Measurements from ENCODE around the gene OR12D1. TPM values are rescaled to one million over a fixed set of nuclear protein-coding genes. Genes with fewer than 3 reads are reported as not detected.
A peak's percentile ranks its signal among the peaks of the same experiment; 100 is the strongest.

The OR12D1 gene
- total and polyA plus RNA-seq, 9 of the 15 experiments (the other 6 are each of a cell fraction or from before 2014, with no cell fraction given) = not detected

GRCh38 chr6:29465279-29465678, 50.6 kb downstream of the OR12D1 start (continued):
- no peak for TF ChIP-seq RAD21 (CRISPR knock-in tag; conservative IDR thresholded peaks at IDR 0.05 in 1 of 2, IDR thresholded peaks at IDR 0.05 in 1 of 2)
- TF ChIP-seq, protein P1, sequence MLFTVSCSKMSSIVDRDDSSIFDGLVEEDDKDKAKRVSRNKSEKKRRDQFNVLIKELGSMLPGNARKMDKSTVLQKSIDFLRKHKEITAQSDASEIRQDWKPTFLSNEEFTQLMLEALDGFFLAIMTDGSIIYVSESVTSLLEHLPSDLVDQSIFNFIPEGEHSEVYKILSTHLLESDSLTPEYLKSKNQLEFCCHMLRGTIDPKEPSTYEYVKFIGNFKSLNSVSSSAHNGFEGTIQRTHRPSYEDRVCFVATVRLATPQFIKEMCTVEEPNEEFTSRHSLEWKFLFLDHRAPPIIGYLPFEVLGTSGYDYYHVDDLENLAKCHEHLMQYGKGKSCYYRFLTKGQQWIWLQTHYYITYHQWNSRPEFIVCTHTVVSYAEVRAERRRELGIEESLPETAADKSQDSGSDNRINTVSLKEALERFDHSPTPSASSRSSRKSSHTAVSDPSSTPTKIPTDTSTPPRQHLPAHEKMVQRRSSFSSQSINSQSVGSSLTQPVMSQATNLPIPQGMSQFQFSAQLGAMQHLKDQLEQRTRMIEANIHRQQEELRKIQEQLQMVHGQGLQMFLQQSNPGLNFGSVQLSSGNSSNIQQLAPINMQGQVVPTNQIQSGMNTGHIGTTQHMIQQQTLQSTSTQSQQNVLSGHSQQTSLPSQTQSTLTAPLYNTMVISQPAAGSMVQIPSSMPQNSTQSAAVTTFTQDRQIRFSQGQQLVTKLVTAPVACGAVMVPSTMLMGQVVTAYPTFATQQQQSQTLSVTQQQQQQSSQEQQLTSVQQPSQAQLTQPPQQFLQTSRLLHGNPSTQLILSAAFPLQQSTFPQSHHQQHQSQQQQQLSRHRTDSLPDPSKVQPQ (CRISPR knock-in tag; IDR thresholded peaks at IDR 0.05; ENCODE audit: borderline replicate concordance) = no peak
- 0 out of 2 replicates have a peak, but pooled peaks have one; percentile 24 for TF ChIP-seq E2F3 (CRISPR knock-in tag; IDR thresholded peaks at IDR 0.05)
- TF ChIP-seq ZNF354B (CRISPR knock-in tag; IDR thresholded peaks at IDR 0.05) = 0 out of 2 replicates have a peak, but pooled peaks have one; percentile 27
- TF ChIP-seq ARNT (IDR thresholded peaks at IDR 0.05) = no peak
- TF ChIP-seq SAFB (IDR thresholded peaks at IDR 0.05; ENCODE audit: borderline replicate concordance, low read depth, low read length) = no peak
- TF ChIP-seq GABPB1 (CRISPR knock-in tag; IDR thresholded peaks at IDR 0.05) = no peak
- TF ChIP-seq PHTF2 (CRISPR knock-in tag; IDR thresholded peaks at IDR 0.05) = no peak
- TF ChIP-seq, protein P2, sequence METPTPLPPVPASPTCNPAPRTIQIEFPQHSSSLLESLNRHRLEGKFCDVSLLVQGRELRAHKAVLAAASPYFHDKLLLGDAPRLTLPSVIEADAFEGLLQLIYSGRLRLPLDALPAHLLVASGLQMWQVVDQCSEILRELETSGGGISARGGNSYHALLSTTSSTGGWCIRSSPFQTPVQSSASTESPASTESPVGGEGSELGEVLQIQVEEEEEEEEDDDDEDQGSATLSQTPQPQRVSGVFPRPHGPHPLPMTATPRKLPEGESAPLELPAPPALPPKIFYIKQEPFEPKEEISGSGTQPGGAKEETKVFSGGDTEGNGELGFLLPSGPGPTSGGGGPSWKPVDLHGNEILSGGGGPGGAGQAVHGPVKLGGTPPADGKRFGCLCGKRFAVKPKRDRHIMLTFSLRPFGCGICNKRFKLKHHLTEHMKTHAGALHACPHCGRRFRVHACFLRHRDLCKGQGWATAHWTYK (CRISPR knock-in tag; IDR thresholded peaks at IDR 0.05) = peak; percentile 46; the same call in 1 of the 2 replicates
- no peak for TF ChIP-seq ZNF175 (CRISPR knock-in tag; IDR thresholded peaks at IDR 0.05; ENCODE audit: low read depth)
- no peak for TF ChIP-seq XRCC4 (IDR thresholded peaks at IDR 0.05; ENCODE audit: extremely low read depth, insufficient read depth, insufficient read length)
- no peak for TF ChIP-seq PYGO2 (tag; IDR thresholded peaks at IDR 0.05)
- TF ChIP-seq SMAD3 (CRISPR knock-in tag; conservative IDR thresholded peaks at IDR 0.05) = peak; percentile 81
- no peak for TF ChIP-seq SREBF1 (IDR thresholded peaks at IDR 0.05; ENCODE audit: borderline replicate concordance, low read depth, low read length)
